Loucy (cell line): ENCODE results near the gene CTNNA2.

Experiments
- EZH2phosphoT487 ChIP-seq: fragments of 200-600 bp; IDR thresholded peaks from 2 replicates; pipeline ENCODE4 v1.6.1; 2018; ENCODE audit warnings: antibody characterized with exemption, mild to moderate bottlenecking, moderate library complexity, borderline replicate concordance
- TF ChIP-seq, protein P1 (sequence below): fragments of 200-600 bp; sonication (generic); conservative IDR thresholded peaks from 2 replicates; pipeline ENCODE4 v1.5.1; 2014; ENCODE audit warnings: mild to moderate bottlenecking, antibody characterized with exemption, low read length

DNA sequence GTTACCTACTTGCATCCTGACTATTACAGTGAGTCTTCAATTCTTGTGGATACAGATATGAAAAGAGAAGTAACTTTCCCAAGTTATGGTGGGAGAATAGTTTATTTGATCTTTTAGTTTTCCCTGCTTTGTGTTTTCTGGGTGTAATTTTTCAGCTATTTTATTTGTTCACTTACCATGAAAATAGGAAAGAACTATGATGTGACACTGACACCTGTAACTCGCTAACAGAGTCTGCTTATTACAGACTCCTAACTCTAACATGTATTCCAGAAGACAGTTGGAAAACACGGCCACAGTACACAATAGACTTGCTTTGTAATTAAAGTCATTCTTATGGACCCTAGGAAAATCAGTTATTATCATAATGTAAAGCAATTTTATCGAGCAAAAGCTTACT is 468.5 kb downstream of the CTNNA2 start:
- no peak for TF ChIP-seq EZH2phosphoT487
- TF ChIP-seq, protein P1, sequence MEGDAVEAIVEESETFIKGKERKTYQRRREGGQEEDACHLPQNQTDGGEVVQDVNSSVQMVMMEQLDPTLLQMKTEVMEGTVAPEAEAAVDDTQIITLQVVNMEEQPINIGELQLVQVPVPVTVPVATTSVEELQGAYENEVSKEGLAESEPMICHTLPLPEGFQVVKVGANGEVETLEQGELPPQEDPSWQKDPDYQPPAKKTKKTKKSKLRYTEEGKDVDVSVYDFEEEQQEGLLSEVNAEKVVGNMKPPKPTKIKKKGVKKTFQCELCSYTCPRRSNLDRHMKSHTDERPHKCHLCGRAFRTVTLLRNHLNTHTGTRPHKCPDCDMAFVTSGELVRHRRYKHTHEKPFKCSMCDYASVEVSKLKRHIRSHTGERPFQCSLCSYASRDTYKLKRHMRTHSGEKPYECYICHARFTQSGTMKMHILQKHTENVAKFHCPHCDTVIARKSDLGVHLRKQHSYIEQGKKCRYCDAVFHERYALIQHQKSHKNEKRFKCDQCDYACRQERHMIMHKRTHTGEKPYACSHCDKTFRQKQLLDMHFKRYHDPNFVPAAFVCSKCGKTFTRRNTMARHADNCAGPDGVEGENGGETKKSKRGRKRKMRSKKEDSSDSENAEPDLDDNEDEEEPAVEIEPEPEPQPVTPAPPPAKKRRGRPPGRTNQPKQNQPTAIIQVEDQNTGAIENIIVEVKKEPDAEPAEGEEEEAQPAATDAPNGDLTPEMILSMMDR, result no peak
